Upper lobe of right lung (tissue), 1 donor: ENCODE measurements around the gene CLEC5A. TPM values are rescaled to one million over a fixed set of nuclear protein-coding genes. Genes with fewer than 3 reads are reported as not detected.
"Not testable (repeated sequence)": the region's sequence is repeated elsewhere in the genome, so short reads cannot be mapped to it uniquely, and the experiment has no call there.

Experiments
- ATAC-seq: fragments of 200-7000 bp; cut with Tn5 transposase; one replicate; pipeline ENCODE4 v1.9.1; 2020; ENCODE audit warnings: mild to moderate bottlenecking, moderate library complexity
- DNase-seq: peaks from one replicate; pipeline ENCODE4 v3.0.0-alpha.2; 2020
- H3K27ac ChIP-seq: fragments of 200-600 bp; one replicate; pipeline ENCODE4 v1.8.0; 2022
- H3K27me3 ChIP-seq: fragments of 200-600 bp; one replicate; pipeline ENCODE4 v1.8.0; 2022; ENCODE audit warnings: mild to moderate bottlenecking
- H3K36me3 ChIP-seq: fragments of 200-600 bp; one replicate; pipeline ENCODE4 v1.8.0; 2022
- H3K4me1 ChIP-seq: fragments of 200-600 bp; one replicate; pipeline ENCODE4 v1.8.0; 2022
- H3K4me3 ChIP-seq: fragments of 200-600 bp; one replicate; pipeline ENCODE4 v1.8.0; 2022; ENCODE audit warnings: mild to moderate bottlenecking
- H3K9me3 ChIP-seq: fragments of 200-600 bp; one replicate; pipeline ENCODE4 v1.8.0; 2022
- intact Hi-C: fragments of 100-400 bp; cut with DNase I; formaldehyde crosslinking; loops from one replicate; pipeline ENCODE4 v1.11.0; 2022
- total RNA-seq: library from RNA; stranded (reverse); fragmentation: NEBNext Ultra II Directional; extraction: Animal tissue kit (Norgen Biotek cat#: 25700); gene quantifications from one replicate; pipeline ENCODE4 v1.2.1, GENCODE V29; 2021
- TF ChIP-seq, protein P1 (sequence below): fragments of 200-600 bp; IDR thresholded peaks from one replicate; pipeline ENCODE4 v1.8.0; 2022; ENCODE audit warnings: antibody characterized with exemption
- donor health status: DM: no; HTN: yes; CAD: no; lungs with severe emphysema.

CLEC5A gene
- total RNA-seq, 1 donor from 2014 or later = 10.6 TPM

DNA sequence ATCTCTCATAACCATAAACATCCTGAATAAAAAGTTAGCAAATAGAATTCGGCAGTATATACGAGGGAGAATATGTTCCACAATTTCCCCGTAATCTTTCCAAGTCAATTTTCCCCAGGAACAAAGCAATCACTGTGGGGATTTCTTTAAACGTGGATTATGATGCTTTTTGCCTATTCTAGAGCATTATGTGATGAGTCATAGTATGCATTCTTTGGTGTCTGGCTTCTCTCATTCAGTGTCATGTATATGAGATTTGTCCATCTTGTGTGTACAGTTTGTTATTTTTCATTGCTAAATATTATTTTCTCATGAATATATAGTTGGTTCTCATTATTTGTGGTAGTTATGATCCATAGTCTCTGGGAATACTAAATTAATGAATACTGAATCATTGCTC lies 40.5 kb downstream of the CLEC5A start:
- Histone ChIP-seq H3K4me1 (no peaks in the 10 kb centered on the region), H3K36me3 (no peaks in the 10 kb centered on the region), H3K27me3 (no peaks in the 10 kb centered on the region), H3K27ac (no peak overlapping the region), H3K4me3 (no peak overlapping the region), H3K9me3 (no peaks in the 10 kb centered on the region)
- intact Hi-C loops = no loop called here
- DNase-seq (no peak), ATAC-seq (no peak)
- TF ChIP-seq, protein P1, sequence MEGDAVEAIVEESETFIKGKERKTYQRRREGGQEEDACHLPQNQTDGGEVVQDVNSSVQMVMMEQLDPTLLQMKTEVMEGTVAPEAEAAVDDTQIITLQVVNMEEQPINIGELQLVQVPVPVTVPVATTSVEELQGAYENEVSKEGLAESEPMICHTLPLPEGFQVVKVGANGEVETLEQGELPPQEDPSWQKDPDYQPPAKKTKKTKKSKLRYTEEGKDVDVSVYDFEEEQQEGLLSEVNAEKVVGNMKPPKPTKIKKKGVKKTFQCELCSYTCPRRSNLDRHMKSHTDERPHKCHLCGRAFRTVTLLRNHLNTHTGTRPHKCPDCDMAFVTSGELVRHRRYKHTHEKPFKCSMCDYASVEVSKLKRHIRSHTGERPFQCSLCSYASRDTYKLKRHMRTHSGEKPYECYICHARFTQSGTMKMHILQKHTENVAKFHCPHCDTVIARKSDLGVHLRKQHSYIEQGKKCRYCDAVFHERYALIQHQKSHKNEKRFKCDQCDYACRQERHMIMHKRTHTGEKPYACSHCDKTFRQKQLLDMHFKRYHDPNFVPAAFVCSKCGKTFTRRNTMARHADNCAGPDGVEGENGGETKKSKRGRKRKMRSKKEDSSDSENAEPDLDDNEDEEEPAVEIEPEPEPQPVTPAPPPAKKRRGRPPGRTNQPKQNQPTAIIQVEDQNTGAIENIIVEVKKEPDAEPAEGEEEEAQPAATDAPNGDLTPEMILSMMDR = no peak

DNA sequence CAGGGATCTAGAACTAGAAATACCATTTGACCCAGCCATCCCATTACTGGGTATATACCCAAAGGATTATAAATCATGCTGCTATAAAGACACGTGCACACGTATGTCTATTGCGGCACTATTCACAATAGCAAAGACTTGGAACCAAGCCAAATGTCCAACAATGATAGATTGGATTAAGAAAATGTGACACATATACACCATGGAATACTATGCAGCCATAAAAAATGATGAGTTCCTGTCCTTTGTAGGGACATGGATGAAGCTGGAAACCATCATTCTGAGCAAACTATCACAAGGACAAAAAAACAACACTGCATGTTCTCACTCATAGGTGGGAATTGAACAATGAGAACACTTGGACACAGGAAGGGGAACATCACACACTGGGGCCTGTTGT lies 47.4 kb downstream of the CLEC5A start:
- H3K27ac ChIP-seq, DNase-seq, ATAC-seq, H3K9me3 ChIP-seq, H3K36me3 ChIP-seq, H3K4me3 ChIP-seq, intact Hi-C loops, H3K27me3 ChIP-seq, H3K4me1 ChIP-seq: not testable (repeated sequence)

DNA sequence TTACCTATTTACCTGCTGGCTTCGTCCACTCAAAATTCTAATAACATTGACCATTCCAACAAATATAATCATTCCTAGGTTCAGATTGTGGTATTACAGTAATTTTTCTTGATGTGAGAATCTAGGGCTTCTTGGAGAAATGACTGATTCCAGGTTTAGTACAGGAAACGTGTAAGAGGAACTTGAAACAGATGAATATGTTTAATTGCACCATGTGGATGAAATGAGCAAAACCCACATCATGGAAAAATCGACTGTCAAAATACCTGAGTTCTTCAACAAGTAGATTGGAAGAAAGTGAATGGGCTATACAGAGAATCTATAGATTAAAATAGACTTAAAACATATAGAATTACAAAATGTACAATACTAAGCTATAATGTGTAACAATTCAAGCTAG lies 55.4 kb downstream of the CLEC5A start:
- Histone ChIP-seq H3K4me1 (no peaks in the 10 kb centered on the region), H3K36me3 (no peaks in the 10 kb centered on the region), H3K9me3 (no peaks in the 10 kb centered on the region), H3K27ac (no peak overlapping the region), H3K27me3 (no peaks in the 10 kb centered on the region), H3K4me3 (no peak overlapping the region)
- ATAC-seq (no peak), DNase-seq (no peak)
- TF ChIP-seq, protein P1 = no peak
- intact Hi-C loops = no loop called here

DNA sequence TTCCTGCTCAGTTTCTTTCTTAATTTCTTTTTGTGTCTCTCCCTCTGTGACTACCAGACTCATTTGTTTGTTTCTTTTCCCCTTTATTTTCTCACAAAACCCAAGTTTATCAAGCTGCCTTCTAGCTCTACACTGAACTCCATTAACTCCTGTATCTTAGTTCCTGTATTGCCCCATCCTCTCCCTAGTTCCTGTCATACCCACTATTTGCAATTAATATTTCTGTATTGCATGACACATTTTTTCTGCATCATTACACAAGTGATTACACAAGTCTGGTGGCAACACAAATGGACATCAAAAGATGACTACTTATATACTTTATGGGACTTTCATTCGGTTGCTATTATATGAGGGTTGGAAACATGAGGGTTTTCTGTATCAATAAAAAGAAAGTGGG lies 57.5 kb downstream of the CLEC5A start:
- ATAC-seq = peak; percentile 57

DNA sequence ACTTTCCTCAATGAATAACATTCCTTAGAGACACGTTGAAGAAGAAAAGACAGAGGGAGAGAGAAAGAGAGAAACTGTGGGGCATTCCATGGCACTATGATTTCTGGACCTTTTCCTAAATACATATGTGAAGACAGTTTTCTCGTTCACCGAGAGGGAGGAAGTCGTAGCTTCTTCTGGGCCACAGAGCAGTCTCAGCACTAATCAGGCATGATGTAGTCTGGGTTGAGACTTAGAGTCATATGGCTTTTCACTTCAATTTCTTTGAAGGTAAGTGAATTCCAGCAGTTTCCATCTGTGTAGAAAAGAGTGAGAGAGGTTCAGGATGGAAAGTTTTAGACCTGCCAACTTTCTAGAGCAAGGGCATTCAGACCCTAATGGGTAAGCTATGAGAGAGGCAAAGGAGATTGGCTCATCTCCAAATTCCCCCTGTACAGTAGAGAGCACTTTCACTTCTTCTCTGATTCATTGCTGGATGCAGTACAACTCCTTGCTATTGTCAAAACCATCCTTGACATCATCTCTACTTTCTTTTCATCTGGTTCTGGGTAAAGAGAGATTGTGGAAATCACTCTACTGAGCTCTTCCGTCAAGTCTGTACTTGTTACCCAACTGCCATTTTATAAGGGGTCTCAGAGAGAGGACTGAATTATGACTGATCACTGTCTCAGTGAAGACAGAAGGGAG lies 62.1 kb downstream of the CLEC5A start:
- TF ChIP-seq, protein P1 = no peak
- no peaks in the 10 kb centered on the region for H3K36me3 ChIP-seq
- no peaks in the 10 kb centered on the region for H3K4me1 ChIP-seq
- DNase-seq (no peak), ATAC-seq (peak; percentile 50)
- intact Hi-C loops = no loop called here
- no peaks in the 10 kb centered on the region for H3K27me3 ChIP-seq
- H3K9me3 ChIP-seq = no peaks in the 10 kb centered on the region
- no peak overlapping the region for H3K27ac ChIP-seq
- no peak overlapping the region for H3K4me3 ChIP-seq

More for the DNA sequence above, 57.5 kb downstream of the CLEC5A start:
- TF ChIP-seq, protein P1 = no peak
- intact Hi-C loops = no loop called here
- DNase-seq = no peak
- no peak overlapping the region for H3K4me3 ChIP-seq
- no peaks in the 10 kb centered on the region for H3K4me1 ChIP-seq
- no peaks in the 10 kb centered on the region for H3K36me3 ChIP-seq
- H3K9me3 ChIP-seq = no peaks in the 10 kb centered on the region
- no peak overlapping the region for H3K27ac ChIP-seq
- H3K27me3 ChIP-seq = no peaks in the 10 kb centered on the region

DNA sequence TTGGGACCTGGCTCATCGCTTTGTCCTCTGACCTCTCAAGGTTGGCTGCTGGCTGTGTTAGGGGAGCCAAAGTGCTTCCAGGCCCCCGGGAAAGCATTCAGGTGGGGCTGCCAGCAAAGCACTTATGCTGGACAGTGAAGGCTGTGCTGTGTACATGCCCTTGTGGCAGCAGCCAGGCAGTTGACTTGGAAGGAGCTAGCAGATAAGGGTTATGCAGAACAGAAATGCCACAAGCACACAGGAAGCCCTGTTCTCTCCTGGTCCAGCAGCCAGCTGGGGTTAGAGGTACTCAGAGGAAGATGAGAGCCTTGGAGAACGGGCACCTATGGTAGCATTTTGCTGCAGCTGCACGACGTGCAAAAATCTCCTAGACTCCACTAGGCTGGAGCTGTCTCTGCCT lies 65.8 kb downstream of the CLEC5A start:
- Histone ChIP-seq H3K27ac (no peak overlapping the region), H3K4me1 (no peaks in the 10 kb centered on the region), H3K4me3 (no peak overlapping the region), H3K27me3 (no peaks in the 10 kb centered on the region), H3K9me3 (no peaks in the 10 kb centered on the region), H3K36me3 (no peaks in the 10 kb centered on the region)
- ATAC-seq = no peak
- intact Hi-C loops = no loop called here
- no peak for DNase-seq
- TF ChIP-seq, protein P1 = no peak
